HFF-Myc (cell line): ENCODE results near the gene DPF1.

Experiments
- DNase-seq: peaks from one replicate; pipeline ENCODE4 v3.0.0-alpha.2; 2011; ENCODE audit warnings: low read depth; ENCODE audit errors: extremely low read depth
- H3K4me3 ChIP-seq: replicated peaks from 2 replicates; pipeline ENCODE4 v1.5.1; 2011; ENCODE audit warnings: low read depth, mild to moderate bottlenecking, control low read depth, low read length
- TF ChIP-seq, protein P1 (sequence below): IDR thresholded peaks from 2 replicates; pipeline ENCODE4 v1.5.1; 2012; ENCODE audit warnings: mild to moderate bottlenecking, low read depth, low read length, control low read depth; ENCODE audit errors: missing control alignments

The DPF1 gene

DNA sequence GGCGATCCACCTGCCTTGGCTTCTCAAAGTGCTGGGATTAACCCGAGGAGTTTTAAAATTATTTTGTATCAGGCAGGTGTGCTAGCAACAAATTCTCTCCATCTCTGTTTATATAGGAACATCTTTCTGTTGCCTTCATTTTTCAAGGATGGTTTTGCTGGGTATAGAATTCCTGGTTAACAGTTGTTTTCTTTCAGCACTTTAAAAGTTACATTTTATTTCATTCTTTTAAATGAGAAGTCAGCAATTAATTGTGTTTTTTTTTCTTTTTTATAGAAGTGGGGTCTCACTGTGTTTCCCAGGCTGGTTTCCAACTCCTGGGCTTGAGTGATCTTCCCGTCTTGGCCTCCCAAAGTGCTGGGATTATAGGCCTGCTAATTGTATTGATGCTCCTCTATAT, 44.0 kb downstream of the DPF1 start:
- TF ChIP-seq, protein P1, sequence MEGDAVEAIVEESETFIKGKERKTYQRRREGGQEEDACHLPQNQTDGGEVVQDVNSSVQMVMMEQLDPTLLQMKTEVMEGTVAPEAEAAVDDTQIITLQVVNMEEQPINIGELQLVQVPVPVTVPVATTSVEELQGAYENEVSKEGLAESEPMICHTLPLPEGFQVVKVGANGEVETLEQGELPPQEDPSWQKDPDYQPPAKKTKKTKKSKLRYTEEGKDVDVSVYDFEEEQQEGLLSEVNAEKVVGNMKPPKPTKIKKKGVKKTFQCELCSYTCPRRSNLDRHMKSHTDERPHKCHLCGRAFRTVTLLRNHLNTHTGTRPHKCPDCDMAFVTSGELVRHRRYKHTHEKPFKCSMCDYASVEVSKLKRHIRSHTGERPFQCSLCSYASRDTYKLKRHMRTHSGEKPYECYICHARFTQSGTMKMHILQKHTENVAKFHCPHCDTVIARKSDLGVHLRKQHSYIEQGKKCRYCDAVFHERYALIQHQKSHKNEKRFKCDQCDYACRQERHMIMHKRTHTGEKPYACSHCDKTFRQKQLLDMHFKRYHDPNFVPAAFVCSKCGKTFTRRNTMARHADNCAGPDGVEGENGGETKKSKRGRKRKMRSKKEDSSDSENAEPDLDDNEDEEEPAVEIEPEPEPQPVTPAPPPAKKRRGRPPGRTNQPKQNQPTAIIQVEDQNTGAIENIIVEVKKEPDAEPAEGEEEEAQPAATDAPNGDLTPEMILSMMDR = no peak
- no peak for DNase-seq
- no peak overlapping the region for H3K4me3 ChIP-seq

DNA sequence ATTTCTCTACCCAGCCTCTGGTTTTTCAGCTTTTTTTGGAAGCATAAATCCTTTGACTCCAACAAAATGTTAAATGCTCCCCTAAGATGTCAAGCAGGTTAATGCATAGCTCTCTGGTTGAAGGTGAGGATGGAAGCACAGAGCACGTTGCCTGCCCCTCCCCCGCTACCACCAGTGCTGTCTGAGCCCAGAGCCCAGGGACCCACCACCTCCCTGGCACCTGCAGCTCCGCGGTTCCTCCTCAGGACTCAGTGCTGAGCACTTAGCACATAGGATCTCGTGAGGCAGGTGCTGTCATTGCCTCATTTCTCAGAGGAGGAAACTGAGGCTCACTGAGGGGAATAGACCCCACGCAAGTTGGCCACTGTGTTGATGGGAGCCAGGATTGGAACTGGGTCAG, 48.6 kb downstream of the DPF1 start:
- DNase-seq = no peak
- TF ChIP-seq, protein P1 = no peak
- no peak overlapping the region for H3K4me3 ChIP-seq

DNA sequence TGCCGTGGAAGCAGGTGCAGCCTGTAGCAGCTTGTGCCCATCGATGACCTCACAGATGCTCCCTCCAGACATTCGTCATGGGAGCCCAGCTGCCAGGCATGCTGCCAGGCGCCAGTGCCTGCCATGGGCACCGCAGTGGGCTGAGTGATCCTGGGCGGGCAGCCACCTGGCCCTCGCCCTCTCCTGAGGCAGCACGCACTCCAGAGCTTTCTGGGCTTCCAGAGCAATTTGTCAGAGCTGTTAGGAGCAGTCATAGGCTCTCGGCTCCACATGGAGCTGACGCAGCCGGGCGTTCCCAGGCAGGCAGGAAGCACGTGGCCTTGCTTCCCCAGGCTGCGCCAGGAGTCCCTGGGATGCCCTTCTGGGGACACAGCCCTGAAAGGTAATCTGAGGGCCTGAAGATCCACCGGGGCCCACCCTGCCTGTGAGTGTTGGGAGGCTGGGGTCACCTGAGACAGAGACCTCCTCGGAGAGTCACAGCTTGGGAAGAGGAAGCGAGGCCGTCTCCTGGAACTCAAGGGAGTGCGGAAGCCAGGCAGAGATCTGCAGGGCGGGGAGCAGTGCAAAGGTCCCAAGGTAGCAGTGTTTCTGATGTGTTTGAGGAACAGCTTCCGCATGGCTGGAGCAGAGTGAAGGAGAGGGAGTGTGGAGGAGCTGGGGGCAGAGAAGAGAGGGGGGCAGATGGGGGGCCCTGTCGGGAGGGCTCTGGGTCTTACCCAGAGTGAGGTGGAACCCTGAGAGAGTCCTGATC, 50.6 kb downstream of the DPF1 start:
- TF ChIP-seq, protein P1 = no peak
- no peak overlapping the region for H3K4me3 ChIP-seq
- no peak for DNase-seq

DNA sequence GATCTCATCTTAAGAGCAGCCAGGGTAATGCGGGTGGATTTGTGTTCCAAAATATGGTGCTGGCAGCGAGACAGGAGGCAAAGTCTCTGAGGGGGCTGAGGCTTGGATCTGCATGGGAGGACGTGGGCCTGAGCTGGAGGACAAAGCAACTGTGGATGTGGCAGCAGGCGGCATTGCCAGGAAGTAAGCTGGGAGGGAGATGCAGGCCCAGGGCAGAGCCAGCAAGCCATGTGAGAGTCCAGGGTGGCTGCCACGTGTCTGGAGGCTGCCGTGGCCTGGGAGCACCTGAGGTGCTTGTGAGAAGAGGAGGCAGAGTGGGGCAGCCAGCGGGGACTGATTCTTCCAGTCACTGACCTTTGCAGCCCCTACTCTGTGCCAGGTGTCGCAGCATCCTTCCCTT, 52.0 kb downstream of the DPF1 start:
- TF ChIP-seq, protein P1 = no peak
- DNase-seq = no peak
- no peak overlapping the region for H3K4me3 ChIP-seq

DNA sequence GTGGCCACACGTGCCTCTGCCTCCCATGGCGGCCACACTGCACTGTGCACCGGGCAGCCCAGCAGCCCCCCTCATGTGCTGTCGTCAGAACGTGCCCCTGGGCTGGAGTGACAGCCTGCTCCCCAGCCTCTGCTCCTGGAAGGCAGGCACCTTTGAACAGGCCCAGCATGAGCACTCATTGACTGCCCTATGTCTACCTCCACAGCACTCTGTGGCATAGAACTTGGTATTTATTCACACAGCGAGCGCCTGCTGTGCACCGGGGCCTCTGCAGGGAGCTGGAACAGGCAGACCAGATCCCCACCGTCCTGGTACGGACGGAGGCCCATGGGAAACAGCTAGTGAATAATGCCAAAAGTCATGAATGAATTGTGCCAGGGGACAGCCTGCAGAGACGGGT, 53.7 kb downstream of the DPF1 start:
- TF ChIP-seq, protein P1 = no peak
- no peak overlapping the region for H3K4me3 ChIP-seq
- no peak for DNase-seq

DNA sequence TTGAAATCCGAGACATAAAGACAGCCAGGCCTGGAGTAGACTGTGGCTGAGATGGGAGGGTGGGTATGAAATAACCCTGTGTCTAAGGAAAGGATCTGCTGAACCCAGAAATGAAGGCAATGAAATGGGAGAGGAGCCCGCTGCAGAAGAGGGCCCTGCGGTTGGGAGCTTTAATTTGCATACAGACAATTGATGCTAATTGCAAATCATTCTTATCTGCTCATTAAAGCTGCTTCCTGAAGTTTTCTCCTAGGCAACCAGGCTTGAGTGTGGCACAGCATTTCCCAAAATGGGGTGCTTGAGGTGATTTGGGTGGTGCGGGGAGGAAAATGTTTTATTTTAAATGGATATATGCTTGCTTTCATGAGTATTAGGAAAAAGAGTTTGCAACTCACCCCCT, 55.4 kb downstream of the DPF1 start:
- TF ChIP-seq, protein P1 = no peak
- H3K4me3 ChIP-seq = no peak overlapping the region
- no peak for DNase-seq

DNA sequence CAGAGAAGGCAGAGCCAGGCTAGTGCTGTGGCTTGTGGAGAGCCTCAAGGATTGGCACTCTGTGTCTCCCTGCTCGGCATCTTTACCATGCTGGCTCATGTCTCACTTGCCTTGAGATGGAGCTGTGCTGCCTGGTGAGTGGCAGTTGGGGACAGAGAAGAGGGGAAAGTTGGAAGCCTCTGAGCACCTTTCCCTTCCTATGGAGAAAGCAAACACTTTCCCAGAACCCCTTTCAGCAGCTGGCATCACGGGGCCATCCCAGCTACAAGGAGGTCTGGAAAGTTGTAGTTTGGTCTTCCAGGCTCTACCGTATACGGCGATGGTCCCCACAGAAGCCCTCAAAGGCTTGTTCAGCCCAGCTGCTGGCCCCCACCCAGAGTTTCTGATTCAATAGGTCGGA, 58.7 kb downstream of the DPF1 start:
- DNase-seq = no peak
- no peak overlapping the region for H3K4me3 ChIP-seq
- TF ChIP-seq, protein P1 = no peak
